NB4 (cell line): ENCODE measurements around the gene CKMT2.

Experiments
- DNase-seq: peaks from one replicate; pipeline ENCODE4 v3.0.0; 2010; ENCODE audit warnings: low read depth
- H3K4me3 ChIP-seq: one replicate; pipeline ENCODE4 v1.5.1; 2011; ENCODE audit warnings: mild to moderate bottlenecking, low read depth, low read length, moderate library complexity
- MYC ChIP-seq: IDR thresholded peaks from 2 replicates; pipeline ENCODE4 v1.6.1; 2011; ENCODE audit warnings: low read depth, low read length
- POLR2A ChIP-seq: IDR thresholded peaks from 2 replicates; pipeline ENCODE4 v1.6.1; 2011; ENCODE audit warnings: mild to moderate bottlenecking; ENCODE audit not compliant: insufficient read length; ENCODE audit errors: extremely low read depth
- TF ChIP-seq, protein P1 (sequence below): IDR thresholded peaks from 2 replicates; pipeline ENCODE4 v1.6.1; 2011; ENCODE audit warnings: low read depth, low read length
- TF ChIP-seq, protein P2 (sequence below): IDR thresholded peaks from one replicate; pipeline ENCODE4 v1.5.1; 2012; ENCODE audit warnings: low read depth, low read length

The CKMT2 gene

DNA sequence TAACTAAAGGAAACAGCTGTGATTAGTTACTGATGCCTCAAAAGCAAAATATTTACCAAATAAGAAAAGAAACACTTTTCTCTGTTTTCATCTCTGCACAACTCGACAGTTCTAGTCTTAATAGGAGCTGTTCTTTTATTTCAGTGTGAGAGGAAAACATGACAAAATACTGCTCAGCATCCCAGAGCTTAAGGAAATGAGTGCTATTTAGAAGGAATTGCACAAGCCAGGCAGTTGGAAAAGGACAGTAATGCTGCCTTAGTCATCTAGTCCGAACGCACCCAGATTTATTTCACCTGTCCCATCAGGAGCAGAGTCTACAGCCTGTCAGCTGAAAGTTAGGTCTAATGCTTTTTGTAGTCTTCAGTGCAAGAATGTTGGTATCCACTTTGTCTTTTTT lies 80.6 kb downstream of the CKMT2 start:
- H3K4me3 ChIP-seq = no peak overlapping the region
- DNase-seq = no peak
- TF ChIP-seq, protein P1, sequence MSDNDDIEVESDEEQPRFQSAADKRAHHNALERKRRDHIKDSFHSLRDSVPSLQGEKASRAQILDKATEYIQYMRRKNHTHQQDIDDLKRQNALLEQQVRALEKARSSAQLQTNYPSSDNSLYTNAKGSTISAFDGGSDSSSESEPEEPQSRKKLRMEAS = no peak
- TF ChIP-seq, protein P2, sequence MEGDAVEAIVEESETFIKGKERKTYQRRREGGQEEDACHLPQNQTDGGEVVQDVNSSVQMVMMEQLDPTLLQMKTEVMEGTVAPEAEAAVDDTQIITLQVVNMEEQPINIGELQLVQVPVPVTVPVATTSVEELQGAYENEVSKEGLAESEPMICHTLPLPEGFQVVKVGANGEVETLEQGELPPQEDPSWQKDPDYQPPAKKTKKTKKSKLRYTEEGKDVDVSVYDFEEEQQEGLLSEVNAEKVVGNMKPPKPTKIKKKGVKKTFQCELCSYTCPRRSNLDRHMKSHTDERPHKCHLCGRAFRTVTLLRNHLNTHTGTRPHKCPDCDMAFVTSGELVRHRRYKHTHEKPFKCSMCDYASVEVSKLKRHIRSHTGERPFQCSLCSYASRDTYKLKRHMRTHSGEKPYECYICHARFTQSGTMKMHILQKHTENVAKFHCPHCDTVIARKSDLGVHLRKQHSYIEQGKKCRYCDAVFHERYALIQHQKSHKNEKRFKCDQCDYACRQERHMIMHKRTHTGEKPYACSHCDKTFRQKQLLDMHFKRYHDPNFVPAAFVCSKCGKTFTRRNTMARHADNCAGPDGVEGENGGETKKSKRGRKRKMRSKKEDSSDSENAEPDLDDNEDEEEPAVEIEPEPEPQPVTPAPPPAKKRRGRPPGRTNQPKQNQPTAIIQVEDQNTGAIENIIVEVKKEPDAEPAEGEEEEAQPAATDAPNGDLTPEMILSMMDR = no peak
- TF ChIP-seq MYC (no peak), POLR2A (no peak)

DNA sequence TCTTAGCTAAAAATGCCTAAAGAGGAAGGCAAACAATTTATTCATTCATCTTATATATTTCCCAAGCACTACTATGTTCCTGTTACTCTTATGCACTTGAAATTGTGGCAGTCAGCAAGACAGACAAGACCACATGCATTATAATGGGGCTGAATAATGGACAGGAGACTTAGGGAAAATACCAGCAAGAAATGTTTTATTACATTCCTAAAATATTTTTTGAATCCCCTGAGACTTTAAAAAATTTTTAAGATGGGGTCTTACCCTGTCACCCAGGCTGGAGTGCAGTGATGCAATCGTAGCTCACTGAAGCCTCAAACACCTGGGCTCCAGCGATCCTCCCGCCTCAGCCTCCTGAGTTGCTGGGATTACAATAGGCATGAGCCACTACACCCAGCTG lies 81.5 kb downstream of the CKMT2 start:
- H3K4me3 ChIP-seq = no peak overlapping the region
- TF ChIP-seq MYC (no peak), POLR2A (no peak)
- TF ChIP-seq, protein P2 = no peak
- TF ChIP-seq, protein P1 = no peak
- no peak for DNase-seq

DNA sequence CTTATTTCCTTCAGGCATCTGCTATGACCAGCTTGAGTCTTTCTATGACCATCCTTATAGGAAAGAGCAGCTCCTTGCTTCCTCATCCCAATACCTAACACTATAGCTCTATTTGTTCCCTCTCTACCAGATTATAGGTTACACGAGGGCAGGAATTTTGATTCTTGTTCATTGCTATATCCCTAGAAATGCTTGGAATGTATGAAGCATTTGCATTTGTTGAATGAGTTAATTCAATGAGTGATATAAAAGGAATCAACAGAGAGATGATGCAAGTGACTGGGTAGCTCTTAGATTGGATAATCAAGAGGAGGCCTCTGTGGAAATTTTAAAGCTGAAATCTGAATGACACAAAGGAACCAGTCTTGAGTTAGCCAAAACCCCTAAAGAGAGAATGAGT lies 82.2 kb downstream of the CKMT2 start:
- TF ChIP-seq, protein P1 = no peak
- no peak for TF ChIP-seq MYC
- TF ChIP-seq POLR2A = no peak
- TF ChIP-seq, protein P2 = no peak
- no peak for DNase-seq
- H3K4me3 ChIP-seq = no peak overlapping the region

DNA sequence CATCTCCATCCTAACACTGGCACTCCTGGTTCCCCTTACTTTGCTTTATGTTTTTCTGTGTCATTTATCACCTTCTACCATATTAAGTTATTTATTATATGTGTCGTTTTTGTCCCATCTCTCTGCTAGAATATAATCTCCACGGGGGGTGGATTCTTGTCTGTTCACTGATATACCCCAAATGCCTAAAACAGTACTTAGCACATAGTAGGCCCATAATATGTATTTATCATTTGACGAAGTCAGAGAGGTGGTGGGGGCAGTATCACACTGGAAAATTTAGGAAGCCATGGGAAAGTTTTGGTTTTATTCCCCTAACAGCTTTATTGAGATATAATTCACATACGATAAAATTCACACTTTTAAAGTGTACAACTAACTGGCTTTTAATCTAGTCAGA lies 82.7 kb downstream of the CKMT2 start:
- no peak for DNase-seq

More for the DNA sequence above, 82.7 kb downstream of the CKMT2 start:
- no peak for TF ChIP-seq MYC
- TF ChIP-seq, protein P1 = no peak
- no peak for TF ChIP-seq POLR2A
- TF ChIP-seq, protein P2 = no peak
- no peak overlapping the region for H3K4me3 ChIP-seq
